ENCODE data around the gene CBY2. TPM values are rescaled to one million over a fixed set of nuclear protein-coding genes. Genes with fewer than 3 reads are reported as not detected.

The CBY2 gene
- total RNA-seq, 1 experiment from 2014 or later, result not detected

DNA sequence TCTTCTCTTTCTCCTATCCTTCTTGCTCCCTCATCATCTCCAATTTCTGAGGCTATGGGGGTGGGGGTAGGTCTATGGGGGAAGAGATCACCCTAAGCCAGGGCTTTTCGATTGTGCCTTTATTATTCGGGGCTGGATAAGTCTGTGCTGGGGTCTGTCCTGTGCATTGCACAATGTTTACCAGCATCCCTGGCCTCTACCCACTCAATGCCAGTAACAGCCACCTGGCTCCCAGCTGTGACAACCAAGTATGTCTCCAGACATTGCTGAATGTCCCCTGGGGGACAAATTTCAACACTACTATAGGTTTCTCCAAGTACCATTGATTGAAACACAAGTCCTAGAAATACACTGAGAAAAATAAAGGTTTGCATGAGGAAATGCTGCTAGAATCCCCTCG lies 13.2 kb downstream of the CBY2 start:
- Histone ChIP-seq H2BK20ac (ENCODE audit: low read depth, low read length, poor library complexity, severe bottlenecking) (no peak overlapping the region), H3K79me2 (ENCODE audit: insufficient read depth, low read length) (no peaks in the 10 kb centered on the region), H3K4me2 (ENCODE audit: insufficient read depth, insufficient read length, low read length) (no peak overlapping the region), H4K91ac (ENCODE audit: insufficient read length, low read depth, low read length) (no peak overlapping the region), H3K23ac (ENCODE audit: insufficient read length, low read depth, low read length) (no peak overlapping the region), H3K27me3 (ENCODE audit: insufficient read depth, low read length) (no peaks in the 10 kb centered on the region), H2BK120ac (ENCODE audit: low read depth, low read length, poor library complexity, severe bottlenecking) (no peak overlapping the region), H3K79me1 (ENCODE audit: insufficient read depth, low read depth, low read length, poor library complexity, severe bottlenecking) (no peaks in the 10 kb centered on the region), H3K18ac (ENCODE audit: insufficient read length, low read depth, low read length) (no peak overlapping the region), H3T11ph (ENCODE audit: low read length) (no peak overlapping the region), H3K4ac (ENCODE audit: low read depth, low read length) (no peak overlapping the region), H3K9ac (ENCODE audit: extremely low read depth, insufficient read length, low read length) (no peak overlapping the region), H4K20me1 (ENCODE audit: control insufficient read depth, insufficient read depth, insufficient read length) (no peaks in the 10 kb centered on the region), H4K8ac (replicated peaks; ENCODE audit: insufficient read length, low read depth, low read length) (no peak overlapping the region), H3K14ac (ENCODE audit: insufficient read depth, low read length) (no peak overlapping the region), H3K56ac (ENCODE audit: insufficient read length, low read depth, low read length) (no peak overlapping the region), H2AK5ac (ENCODE audit: insufficient read length, low read length) (no peak overlapping the region), H3K4me1 (ENCODE audit: insufficient read depth, low read length) (no peaks in the 10 kb centered on the region), H2BK5ac (ENCODE audit: insufficient read length, low read length) (no peak overlapping the region), H3K23me2 (ENCODE audit: insufficient read length, low read depth, low read length, poor library complexity, severe bottlenecking) (no peaks in the 10 kb centered on the region), H2BK15ac (ENCODE audit: low read depth, low read length) (no peak overlapping the region), H4K5ac (ENCODE audit: insufficient read length, low read depth, low read length) (no peak overlapping the region), H3K27ac (ENCODE audit: insufficient read length, low read depth, low read length) (no peak overlapping the region), H2BK12ac (ENCODE audit: insufficient read length, low read depth, low read length) (no peak overlapping the region), H2AFZ (ENCODE audit: low read length) (no peak overlapping the region), H3K9me3 (ENCODE audit: control insufficient read depth, low read depth, low read length) (no peaks in the 10 kb centered on the region)
- H3K27ac Mint-ChIP-seq, result no peak overlapping the region
- WGBS (ENCODE audit: extremely low coverage, insufficient read length, low lambda C conversion rate), result no CpG with 5 or more reads among the region's 3 CpGs
- TF ChIP-seq CTCF (conservative IDR thresholded peaks at IDR 0.05), result no peak
- H3K9me3 Mint-ChIP-seq, result no peaks in the 10 kb centered on the region; a peak in 1 of 5 replicates
- no peaks in the 10 kb centered on the region; a peak in 1 of 7 replicates for H3K36me3 Mint-ChIP-seq (ENCODE audit: insufficient read depth in 1 of 3, low read depth in 3 of 3)
- DNase-seq, result no peak
- H3K27me3 Mint-ChIP-seq (ENCODE audit: low read depth), result no peaks in the 10 kb centered on the region
- H3K4me3 Mint-ChIP-seq, result no peak overlapping the region
- H3K4me1 Mint-ChIP-seq, result peaks cover 9% of the 10 kb centered on the region in 2 experiments; a peak in 3 of 4 replicates
